Astrocyte (in vitro differentiated cells and primary cell): ENCODE measurements around the gene DEPP1. TPM values are rescaled to one million over a fixed set of nuclear protein-coding genes. Genes with fewer than 3 reads are reported as not detected.

Experiments used
- DNase-seq: peaks from one replicate; pipeline ENCODE4 v3.0.0-alpha.2; 2010; ENCODE audit warnings: low read depth
- FAIRE-seq: peaks from 2 replicates; lab custom pipeline; 2011; peaks lifted over from hg19 to GRCh38; lab: Jason Lieb, UNC
- H2AFZ ChIP-seq: 2 replicates; pipeline ENCODE4 v1.6.0; 2012; ENCODE audit warnings: low read depth, low read length, inconsistent platforms
- H3K27ac ChIP-seq: 2 replicates; pipeline ENCODE4 v1.5.1; 2011; ENCODE audit warnings: low read depth, low read length, inconsistent platforms
- H3K27me3 ChIP-seq: 2 replicates; pipeline ENCODE4 v1.6.0; 2011; ENCODE audit warnings: low read length, inconsistent platforms; ENCODE audit not compliant: insufficient read depth
- H3K36me3 ChIP-seq: 2 replicates; pipeline ENCODE4 v1.5.1; 2011; ENCODE audit warnings: low read length, inconsistent platforms; ENCODE audit not compliant: insufficient read depth
- H3K4me1 ChIP-seq: 2 replicates; pipeline ENCODE4 v1.5.1; 2011; ENCODE audit warnings: low read length, inconsistent platforms; ENCODE audit not compliant: insufficient read depth
- H3K4me2 ChIP-seq: 2 replicates; pipeline ENCODE4 v1.6.0; 2012; ENCODE audit warnings: low read length, inconsistent platforms
- H3K4me3 ChIP-seq: 2 replicates; pipeline ENCODE4 v1.5.1; 2011; ENCODE audit warnings: low read depth, mild to moderate bottlenecking, low read length, inconsistent platforms; ENCODE audit not compliant: insufficient read depth
- H3K79me2 ChIP-seq: 2 replicates; pipeline ENCODE4 v1.6.0; 2012; ENCODE audit warnings: mild to moderate bottlenecking, low read length, inconsistent platforms; ENCODE audit not compliant: insufficient read depth
- H3K9ac ChIP-seq: 2 replicates; pipeline ENCODE4 v1.6.0; 2012; ENCODE audit warnings: mild to moderate bottlenecking, low read length, inconsistent platforms
- H3K9me3 ChIP-seq: 2 replicates; pipeline ENCODE4 v1.5.1; 2012; ENCODE audit warnings: low read depth, mild to moderate bottlenecking, low read length, inconsistent platforms; ENCODE audit not compliant: insufficient read depth
- H4K20me1 ChIP-seq: 2 replicates; pipeline ENCODE4 v1.6.0; 2012; ENCODE audit warnings: low read length, inconsistent platforms; ENCODE audit not compliant: insufficient read depth
- H3K27ac Mint-ChIP-seq: one replicate; pipeline ENCODE4 v1.8.0; 2021; ENCODE audit warnings: mild to moderate bottlenecking, mixed read lengths; ENCODE audit not compliant: unreplicated experiment
- H3K27me3 Mint-ChIP-seq: one replicate; pipeline ENCODE4 v1.8.0; 2021; ENCODE audit warnings: low read depth, mixed read lengths; ENCODE audit not compliant: unreplicated experiment
- H3K36me3 Mint-ChIP-seq: one replicate; pipeline ENCODE4 v1.8.0; 2021; ENCODE audit warnings: low read depth, mixed read lengths; ENCODE audit not compliant: unreplicated experiment
- H3K4me1 Mint-ChIP-seq: one replicate; pipeline ENCODE4 v1.8.0; 2021; ENCODE audit warnings: low read depth, mixed read lengths; ENCODE audit not compliant: unreplicated experiment
- H3K4me3 Mint-ChIP-seq: one replicate; pipeline ENCODE4 v1.8.0; 2021; ENCODE audit warnings: mild to moderate bottlenecking, moderate library complexity, mixed read lengths; ENCODE audit not compliant: unreplicated experiment
- H3K9me3 Mint-ChIP-seq: one replicate; pipeline ENCODE4 v1.8.0; 2021; ENCODE audit warnings: mild to moderate bottlenecking, mixed read lengths; ENCODE audit not compliant: unreplicated experiment
- EZH2 ChIP-seq: IDR thresholded peaks from 2 replicates; pipeline ENCODE4 v1.6.1; 2012; ENCODE audit warnings: mild to moderate bottlenecking, low read length, inconsistent platforms; ENCODE audit not compliant: insufficient read depth
- total RNA-seq: library from RNA; stranded (reverse); gene quantifications from 2 replicates; pipeline ENCODE4 v1.2.1, GENCODE V29; 2021
- TF ChIP-seq, protein P1 (sequence below): IDR thresholded peaks from 2 replicates; pipeline ENCODE4 v1.5.1; 2011; ENCODE audit warnings: low read depth, mild to moderate bottlenecking, inconsistent platforms, low read length, moderate library complexity; ENCODE audit not compliant: insufficient read depth

Gene DEPP1
- total RNA-seq, 1 donor from 2014 or later: 6.6 TPM

DNA sequence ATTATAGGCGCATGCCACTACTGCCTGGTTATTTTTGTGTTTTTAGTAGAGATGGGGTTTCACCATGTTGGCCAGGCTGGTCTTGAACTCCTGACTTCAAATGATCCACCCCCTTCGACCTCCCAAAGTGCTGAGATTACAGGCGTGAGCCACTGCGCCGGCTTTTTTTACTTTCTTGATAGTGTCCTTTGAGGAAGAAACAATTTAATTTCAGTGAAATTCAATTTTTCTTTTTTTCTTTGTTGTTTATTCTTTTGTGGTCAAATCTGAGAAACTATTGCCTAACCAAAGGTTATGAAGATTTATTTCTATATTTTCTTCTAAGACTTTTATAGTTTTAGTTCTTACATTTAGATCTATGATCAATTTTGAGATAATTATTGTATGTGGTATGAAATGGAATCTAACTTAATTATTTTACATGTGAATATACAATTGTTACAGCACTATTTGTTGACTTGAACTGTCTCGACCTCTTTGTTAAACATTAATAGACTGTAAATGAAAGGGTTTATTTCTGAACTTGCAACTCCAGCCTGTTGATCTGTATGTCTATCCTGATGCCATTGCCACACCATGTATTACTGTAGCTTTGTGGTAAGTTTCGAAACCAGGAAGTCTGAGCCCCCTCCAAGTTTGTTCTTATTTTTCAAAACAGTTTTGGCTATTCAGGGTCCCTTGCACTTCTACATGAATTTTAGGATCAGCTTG, 38.8 kb downstream of the DEPP1 start:
- H3K4me1 ChIP-seq: peaks cover 5% of the 10 kb centered on the region
- H3K27ac ChIP-seq: no peak overlapping the region
- H3K79me2 ChIP-seq: no peaks in the 10 kb centered on the region
- H3K27me3 ChIP-seq: no peaks in the 10 kb centered on the region
- no peaks in the 10 kb centered on the region for H3K36me3 ChIP-seq
- Mint-ChIP-seq H3K9me3 (peaks cover 15% of the 10 kb centered on the region), H3K4me3 (no peak overlapping the region), H3K36me3 (peaks cover 2% of the 10 kb centered on the region), H3K4me1 (peaks cover 15% of the 10 kb centered on the region), H3K27ac (no peak overlapping the region), H3K27me3 (no peaks in the 10 kb centered on the region)
- no peaks in the 10 kb centered on the region for H3K9me3 ChIP-seq
- H3K9ac ChIP-seq: no peak overlapping the region
- FAIRE-seq: no peak
- DNase-seq: no peak
- no peak for TF ChIP-seq EZH2
- TF ChIP-seq, protein P1, sequence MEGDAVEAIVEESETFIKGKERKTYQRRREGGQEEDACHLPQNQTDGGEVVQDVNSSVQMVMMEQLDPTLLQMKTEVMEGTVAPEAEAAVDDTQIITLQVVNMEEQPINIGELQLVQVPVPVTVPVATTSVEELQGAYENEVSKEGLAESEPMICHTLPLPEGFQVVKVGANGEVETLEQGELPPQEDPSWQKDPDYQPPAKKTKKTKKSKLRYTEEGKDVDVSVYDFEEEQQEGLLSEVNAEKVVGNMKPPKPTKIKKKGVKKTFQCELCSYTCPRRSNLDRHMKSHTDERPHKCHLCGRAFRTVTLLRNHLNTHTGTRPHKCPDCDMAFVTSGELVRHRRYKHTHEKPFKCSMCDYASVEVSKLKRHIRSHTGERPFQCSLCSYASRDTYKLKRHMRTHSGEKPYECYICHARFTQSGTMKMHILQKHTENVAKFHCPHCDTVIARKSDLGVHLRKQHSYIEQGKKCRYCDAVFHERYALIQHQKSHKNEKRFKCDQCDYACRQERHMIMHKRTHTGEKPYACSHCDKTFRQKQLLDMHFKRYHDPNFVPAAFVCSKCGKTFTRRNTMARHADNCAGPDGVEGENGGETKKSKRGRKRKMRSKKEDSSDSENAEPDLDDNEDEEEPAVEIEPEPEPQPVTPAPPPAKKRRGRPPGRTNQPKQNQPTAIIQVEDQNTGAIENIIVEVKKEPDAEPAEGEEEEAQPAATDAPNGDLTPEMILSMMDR: no peak
- H3K4me3 ChIP-seq: no peak overlapping the region
- H2AFZ ChIP-seq: no peak overlapping the region
- no peak overlapping the region for H3K4me2 ChIP-seq
- no peaks in the 10 kb centered on the region for H4K20me1 ChIP-seq

DNA sequence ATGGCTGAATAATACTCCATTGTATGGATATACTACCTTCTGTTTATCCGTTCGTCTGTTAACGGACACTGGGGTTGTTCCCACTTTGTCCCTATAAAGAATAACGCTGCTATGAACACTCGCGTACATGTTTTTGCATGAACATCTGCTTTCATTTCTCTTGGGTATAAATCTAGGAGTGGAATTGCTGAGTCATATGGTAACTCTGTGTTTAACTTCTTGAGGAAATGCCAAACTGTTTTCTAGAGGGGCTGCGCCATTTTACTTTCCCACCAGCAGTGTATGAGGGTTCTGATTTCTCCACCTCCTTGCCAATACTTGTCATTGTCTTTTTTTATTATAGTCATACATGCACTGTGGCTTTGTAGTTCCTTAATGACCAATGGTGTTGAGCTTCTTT, 39.7 kb downstream of the DEPP1 start:
- Mint-ChIP-seq H3K27me3 (no peaks in the 10 kb centered on the region), H3K27ac (no peak overlapping the region)
- H3K27ac ChIP-seq: no peak overlapping the region

More for the DNA sequence above, 39.7 kb downstream of the DEPP1 start:
- Mint-ChIP-seq H3K4me3 (no peak overlapping the region), H3K36me3 (no peaks in the 10 kb centered on the region), H3K4me1 (peaks cover 22% of the 10 kb centered on the region), H3K9me3 (peaks cover 8% of the 10 kb centered on the region)
- no peaks in the 10 kb centered on the region for H3K79me2 ChIP-seq
- H3K4me2 ChIP-seq: no peak overlapping the region
- H3K4me3 ChIP-seq: no peak overlapping the region
- no peaks in the 10 kb centered on the region for H3K27me3 ChIP-seq
- DNase-seq (no peak), FAIRE-seq (no peak)
- H2AFZ ChIP-seq: no peak overlapping the region
- H3K36me3 ChIP-seq: no peaks in the 10 kb centered on the region
- H3K4me1 ChIP-seq: peaks cover 5% of the 10 kb centered on the region
- no peak overlapping the region for H3K9ac ChIP-seq
- TF ChIP-seq, protein P1: no peak
- TF ChIP-seq EZH2: no peak
- H3K9me3 ChIP-seq: no peaks in the 10 kb centered on the region
- H4K20me1 ChIP-seq: no peaks in the 10 kb centered on the region
